GM12865 (cell line): ENCODE measurements around the gene ZC3H18.

Experiments used
- DNase-seq: peaks from one replicate; pipeline ENCODE4 v3.0.0; 2010; ENCODE audit warnings: low read depth
- H3K4me3 ChIP-seq: 2 replicates; pipeline ENCODE4 v1.5.1; 2011; ENCODE audit warnings: mild to moderate bottlenecking, low read depth, low read length, control low read depth
- TF ChIP-seq, protein P1 (sequence below): IDR thresholded peaks from 2 replicates; pipeline ENCODE4 v1.5.1; 2011; ENCODE audit warnings: low read length, control low read depth, low read depth, inconsistent platforms; ENCODE audit not compliant: insufficient read depth; ENCODE audit errors: missing control alignments

ZC3H18 gene

DNA sequence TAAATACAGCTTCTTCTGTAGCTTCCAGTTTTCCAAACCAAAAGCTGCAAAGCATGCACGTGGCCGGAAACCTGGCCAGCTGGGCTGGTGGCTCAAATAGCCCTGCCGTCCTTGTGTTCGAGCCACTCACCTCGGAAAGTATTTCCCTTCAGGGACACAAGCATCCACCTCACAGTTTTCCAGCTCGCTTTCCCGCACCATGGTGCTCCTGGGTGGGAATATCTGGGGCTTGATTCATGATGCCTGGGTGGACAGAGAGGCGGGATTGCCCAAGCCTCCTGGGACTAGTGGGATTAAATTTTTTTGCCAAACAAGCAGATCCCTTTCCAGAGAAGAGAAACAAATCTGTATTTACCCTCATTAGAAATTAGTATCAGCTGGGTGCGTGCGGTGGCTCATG is 99.8 kb downstream of the ZC3H18 start:
- TF ChIP-seq, protein P1, sequence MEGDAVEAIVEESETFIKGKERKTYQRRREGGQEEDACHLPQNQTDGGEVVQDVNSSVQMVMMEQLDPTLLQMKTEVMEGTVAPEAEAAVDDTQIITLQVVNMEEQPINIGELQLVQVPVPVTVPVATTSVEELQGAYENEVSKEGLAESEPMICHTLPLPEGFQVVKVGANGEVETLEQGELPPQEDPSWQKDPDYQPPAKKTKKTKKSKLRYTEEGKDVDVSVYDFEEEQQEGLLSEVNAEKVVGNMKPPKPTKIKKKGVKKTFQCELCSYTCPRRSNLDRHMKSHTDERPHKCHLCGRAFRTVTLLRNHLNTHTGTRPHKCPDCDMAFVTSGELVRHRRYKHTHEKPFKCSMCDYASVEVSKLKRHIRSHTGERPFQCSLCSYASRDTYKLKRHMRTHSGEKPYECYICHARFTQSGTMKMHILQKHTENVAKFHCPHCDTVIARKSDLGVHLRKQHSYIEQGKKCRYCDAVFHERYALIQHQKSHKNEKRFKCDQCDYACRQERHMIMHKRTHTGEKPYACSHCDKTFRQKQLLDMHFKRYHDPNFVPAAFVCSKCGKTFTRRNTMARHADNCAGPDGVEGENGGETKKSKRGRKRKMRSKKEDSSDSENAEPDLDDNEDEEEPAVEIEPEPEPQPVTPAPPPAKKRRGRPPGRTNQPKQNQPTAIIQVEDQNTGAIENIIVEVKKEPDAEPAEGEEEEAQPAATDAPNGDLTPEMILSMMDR, result no peak
- no peak overlapping the region for H3K4me3 ChIP-seq
- DNase-seq, result no peak

GRCh38 chr16:88671806-88672205 is 101.6 kb downstream of the ZC3H18 start:
- TF ChIP-seq, protein P1, result no peak
- DNase-seq, result no peak
- H3K4me3 ChIP-seq, result no peak overlapping the region

DNA sequence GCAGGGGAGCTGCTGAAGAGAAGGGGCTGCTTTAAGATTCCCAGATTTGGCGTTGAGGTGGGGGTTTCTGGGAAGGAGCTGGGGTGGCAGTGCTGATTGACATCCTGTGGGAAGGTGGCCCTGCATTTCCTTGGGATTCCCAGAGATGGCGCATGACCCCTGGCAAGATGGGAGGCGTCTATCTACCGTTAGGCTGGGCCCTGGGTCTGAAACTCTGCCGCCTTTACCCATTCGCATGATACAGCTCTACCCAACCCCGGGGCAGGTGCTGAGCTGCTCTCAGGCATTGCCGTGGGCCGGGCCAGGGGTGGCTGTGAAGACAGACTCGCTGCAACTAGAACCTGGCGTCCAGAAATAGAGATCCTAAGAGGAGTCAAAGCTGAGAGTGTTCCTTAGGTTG is 102.6 kb downstream of the ZC3H18 start:
- H3K4me3 ChIP-seq, result no peak overlapping the region
- TF ChIP-seq, protein P1, result no peak
- no peak for DNase-seq

- peak; percentile 68 for DNase-seq
- TF ChIP-seq, protein P1, result no peak
- no peak overlapping the region for H3K4me3 ChIP-seq
Observed at GRCh38 chr16:88673716-88674379, 103.6 kb downstream of the ZC3H18 start.

DNA sequence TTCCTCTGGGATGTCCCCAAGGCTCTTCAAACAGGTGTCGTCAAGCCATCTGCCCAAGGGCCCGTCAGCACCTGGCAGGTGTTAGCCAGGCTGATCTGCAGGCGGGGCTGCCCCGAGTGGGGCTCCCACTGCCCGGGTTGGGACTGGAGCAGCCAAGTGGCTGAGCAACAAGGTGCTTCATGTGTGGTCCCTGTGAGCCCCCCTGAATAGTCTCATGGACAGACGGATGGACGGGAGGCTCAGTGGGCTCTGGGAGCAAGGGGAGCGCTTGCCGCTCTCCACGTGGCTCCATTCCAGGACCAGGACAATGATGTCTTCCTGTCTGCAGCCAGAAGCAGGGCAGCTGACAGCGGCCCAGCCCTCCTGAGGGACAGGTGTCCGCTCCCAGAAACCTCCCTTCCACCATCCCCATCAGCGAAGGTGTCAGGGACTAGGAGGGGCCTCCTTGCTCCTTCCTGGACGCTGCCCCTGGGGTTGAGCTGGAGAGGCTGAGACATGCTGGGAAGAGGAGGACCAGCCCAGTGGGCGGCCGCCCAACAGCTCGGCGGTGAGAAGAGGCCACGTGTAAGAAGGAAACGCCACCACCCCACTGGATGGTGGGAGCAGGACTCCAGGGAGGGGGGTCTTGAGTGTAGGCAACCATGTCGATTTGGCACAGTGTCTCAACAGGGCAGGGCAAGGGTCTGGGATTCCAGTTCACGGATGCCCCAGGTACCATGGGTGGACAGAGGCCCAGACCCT is 106.5 kb downstream of the ZC3H18 start:
- TF ChIP-seq, protein P1, result no peak
- DNase-seq, result no peak
- no peak overlapping the region for H3K4me3 ChIP-seq

DNA sequence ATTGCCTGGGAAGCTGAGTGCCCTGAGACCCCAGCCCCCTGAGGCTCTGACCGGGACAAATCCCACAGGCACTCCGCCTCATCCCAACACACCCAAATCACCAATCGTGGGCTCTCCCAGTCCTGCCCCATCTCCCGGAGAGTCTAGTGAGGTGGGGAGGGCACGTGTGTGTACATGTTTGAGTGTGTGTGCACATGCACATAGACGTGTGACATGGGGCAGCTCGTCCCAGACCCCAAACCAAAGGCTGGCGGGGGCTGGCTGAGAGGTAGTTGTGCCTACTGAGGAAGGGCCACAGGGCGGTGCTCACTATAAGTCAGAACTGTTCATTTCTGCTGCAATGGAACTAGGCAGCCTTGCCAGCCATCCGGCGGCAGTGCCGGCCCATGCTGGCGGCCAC is 107.5 kb downstream of the ZC3H18 start:
- no peak overlapping the region for H3K4me3 ChIP-seq
- TF ChIP-seq, protein P1, result no peak
- no peak for DNase-seq
